EL (cell line): ENCODE data around the gene TRIO.

ENCODE experiments used
- DNase-seq: peaks from one replicate; pipeline ENCODE4 v3.0.0-alpha.2; 2016

TRIO gene

GRCh38 chr5:14148890-14149671, 5.9 kb downstream of the TRIO start:
- no peak for DNase-seq

DNA sequence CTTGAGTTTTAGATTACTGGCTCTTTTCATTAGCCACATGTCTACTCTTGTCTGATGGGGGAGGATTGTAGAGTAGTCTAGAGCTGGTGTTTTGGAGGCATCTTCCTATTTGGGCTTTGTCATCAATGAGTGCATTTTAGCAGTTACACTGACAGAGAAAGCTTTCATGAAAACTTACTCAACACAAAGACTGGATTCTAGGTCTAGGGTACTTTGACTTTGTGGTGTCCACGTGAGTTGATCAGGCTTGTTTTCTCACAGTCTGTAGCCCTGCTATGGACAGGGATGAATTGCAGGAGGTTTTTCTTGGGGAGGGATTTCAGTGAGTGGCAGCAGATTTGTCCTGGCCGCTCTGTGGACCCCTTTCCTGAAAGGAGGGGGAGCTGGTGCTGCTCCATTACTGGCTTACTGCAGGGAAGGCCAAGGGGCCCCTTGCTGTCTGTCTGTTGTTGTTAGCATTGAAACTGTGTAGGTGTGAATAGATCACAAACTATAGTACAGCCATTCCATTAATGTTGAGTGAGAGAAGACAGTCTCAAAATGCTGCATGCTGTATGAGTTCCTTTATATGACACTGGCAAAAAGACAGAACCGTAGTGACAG, 6.6 kb downstream of the TRIO start:
- no peak for DNase-seq

DNA sequence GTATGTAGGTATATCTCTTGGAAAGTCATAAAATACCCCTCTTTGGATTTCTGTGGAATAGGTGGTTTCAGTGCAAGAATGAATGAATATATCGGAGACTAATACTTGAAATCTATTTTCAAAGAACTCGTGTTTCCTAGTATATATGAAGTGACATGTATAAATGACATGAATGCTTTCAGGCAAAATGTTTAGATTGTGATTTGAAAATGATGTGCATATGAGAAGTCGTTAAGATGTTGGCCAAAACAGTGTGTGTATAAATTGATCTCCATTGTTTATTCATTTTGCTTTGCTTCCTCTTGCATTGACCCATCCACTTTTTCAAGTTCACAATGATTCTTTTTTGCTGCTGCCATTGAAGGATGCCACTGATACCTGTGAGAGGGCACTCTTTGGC, 8.3 kb downstream of the TRIO start:
- DNase-seq, result no peak

DNA sequence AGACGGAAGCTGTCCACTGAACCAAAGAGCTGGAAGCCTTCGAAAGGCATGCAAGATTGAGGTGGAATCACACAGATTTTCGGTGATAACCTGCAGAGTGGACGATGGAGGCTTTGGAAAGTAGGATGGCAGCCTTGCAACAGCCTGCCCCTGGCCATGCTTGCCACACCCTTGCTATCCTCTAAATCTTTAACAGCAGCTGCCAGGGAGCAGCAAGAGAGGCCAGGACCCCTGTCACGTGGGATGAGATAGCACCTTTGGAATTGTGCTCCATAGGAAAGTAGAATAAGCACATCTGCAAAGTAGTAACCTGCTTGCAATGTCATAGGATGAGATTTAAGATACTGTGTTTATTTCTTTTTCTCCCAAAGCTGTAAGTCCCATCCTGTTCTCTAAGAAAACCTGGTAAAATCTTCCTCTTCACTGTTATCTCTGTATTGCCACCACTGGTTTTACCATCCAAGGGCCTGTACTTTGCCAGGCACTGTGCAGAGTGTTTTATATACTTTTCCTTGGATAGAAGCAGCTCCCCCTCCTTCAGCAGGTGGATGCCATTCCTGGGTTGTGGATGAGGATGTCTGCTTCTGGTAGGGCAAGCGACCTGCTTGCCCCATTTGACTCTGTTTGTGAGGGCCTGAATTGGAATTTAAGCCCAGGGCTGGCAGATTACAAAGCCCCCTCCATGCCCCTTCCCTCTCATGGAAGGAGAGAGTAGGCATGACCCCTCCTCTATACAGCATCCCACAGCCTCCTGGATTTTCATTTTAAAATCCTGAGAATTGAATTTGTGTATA, 10.1 kb downstream of the TRIO start:
- DNase-seq, result no peak

DNA sequence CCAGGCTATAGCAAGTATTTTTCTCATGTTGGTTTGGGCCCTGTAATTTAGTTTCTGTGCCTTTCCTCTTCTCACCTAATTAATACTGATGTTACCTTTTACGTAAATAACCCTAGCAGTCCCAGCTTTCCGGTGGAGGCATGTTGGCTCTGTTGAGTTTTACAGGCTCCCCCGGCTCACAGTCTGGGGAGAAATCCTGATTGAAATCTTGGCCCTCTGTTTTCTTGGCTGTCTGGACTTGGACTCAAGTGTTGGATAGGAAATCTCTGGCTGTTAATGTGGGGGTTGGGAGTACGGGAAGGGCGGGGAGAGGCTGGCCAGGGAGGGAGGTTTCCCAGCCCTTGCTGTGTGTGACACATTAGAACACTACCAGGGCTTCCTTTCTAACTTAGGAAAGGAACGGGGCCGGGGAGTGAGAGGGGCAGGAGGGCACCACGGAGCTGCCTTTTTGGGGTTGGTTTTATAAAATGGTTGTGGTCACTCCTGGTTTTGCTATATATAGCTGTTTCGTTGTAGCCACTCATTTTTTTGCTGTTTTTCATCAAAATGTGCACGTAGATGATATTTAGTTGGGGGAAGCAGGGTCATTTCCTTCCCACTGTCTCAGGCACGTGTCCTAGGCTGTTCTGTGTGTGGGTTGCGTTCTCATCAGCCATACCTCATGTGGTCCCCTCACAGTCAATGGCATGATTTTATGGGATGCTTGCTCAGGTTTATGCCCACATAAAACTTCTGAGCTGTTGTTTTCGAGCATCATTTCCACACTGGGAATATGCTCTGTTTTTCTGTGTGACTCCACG, 11.0 kb downstream of the TRIO start:
- peak; percentile 90 for DNase-seq

DNA sequence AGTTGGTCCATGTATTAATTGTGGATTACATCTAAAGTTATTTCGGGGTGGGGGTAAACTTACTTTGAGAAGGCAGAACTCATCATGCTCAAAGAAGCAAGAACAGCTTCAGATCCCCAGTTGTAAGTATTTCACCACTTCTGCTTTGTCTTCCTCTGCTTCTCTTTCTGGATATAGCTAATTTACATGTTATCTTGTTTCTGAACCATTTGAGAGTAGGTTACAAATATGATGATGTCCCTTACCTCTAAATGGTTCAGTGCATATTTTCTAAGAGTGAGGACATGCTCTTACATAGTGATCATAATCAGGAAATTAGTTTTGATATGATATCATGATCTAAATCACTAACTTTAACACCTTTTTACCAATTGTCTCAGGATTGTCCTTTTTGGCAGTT, 11.9 kb downstream of the TRIO start:
- no peak for DNase-seq

DNA sequence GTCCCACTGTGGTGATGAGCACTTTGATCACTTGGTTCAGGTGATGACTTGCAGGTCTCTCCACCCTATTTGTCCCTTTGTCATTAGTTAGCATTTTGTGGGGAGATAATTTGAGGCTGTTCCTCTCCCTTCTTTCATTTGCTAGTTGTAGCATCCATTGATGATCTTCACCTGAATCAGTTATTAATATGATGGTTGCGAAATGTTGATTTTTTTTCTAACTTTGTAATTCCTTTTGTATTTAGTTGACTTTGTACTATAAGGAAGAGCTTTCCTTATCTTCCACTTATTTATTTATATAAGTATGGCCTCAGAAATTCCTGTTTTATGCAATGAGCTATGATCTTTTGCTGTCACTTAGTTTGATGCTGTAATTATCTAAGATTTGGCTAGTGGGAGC, 12.6 kb downstream of the TRIO start:
- DNase-seq, result no peak

GRCh38 chr5:14156290-14156649, 13.1 kb downstream of the TRIO start:
- DNase-seq, result no peak

- peak; percentile 98 for DNase-seq
Observed at GRCh38 chr5:14156650-14157492, 13.7 kb downstream of the TRIO start.

- no peak for DNase-seq
Observed at GRCh38 chr5:14157493-14157782, 14.3 kb downstream of the TRIO start.

DNA sequence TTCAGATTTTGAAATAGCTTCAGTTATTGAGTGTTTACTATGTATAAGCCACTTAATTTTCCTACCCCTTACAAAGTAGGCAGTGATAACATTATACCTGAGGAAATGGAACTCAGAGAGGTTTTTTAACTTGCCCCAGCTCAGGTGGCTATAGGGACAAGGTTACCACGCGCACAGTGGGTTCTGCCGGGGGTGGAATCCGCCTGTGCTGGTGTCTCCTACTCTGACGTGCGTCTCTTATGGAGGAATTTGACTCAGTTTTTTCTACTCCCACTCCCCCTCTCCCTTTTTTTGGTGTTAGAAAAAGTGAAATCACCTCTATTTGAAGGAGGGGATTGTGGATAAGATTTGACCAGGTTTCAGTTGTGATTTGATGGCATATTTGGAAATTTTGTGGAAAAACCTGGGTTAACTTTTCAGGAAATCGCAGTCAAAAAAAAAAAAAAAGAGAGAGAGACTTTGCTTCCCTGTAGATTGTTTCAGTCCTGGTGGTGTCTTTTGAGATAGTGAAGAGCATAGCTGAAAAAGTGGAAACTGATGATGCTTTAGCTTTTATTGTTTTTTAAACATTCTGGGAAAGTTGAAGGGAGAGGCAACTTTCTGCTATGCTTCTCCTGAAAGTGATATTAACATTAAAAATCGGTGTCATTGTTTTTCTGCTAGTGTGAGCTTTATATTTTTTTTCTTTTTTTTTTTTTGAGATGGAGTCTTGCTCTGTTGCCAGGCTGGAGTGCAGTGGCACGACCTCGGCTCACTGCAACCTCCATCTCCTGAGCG, 15.9 kb downstream of the TRIO start:
- DNase-seq, result no peak

- no peak for DNase-seq
Observed at GRCh38 chr5:14161825-14162556, 18.8 kb downstream of the TRIO start.

DNA sequence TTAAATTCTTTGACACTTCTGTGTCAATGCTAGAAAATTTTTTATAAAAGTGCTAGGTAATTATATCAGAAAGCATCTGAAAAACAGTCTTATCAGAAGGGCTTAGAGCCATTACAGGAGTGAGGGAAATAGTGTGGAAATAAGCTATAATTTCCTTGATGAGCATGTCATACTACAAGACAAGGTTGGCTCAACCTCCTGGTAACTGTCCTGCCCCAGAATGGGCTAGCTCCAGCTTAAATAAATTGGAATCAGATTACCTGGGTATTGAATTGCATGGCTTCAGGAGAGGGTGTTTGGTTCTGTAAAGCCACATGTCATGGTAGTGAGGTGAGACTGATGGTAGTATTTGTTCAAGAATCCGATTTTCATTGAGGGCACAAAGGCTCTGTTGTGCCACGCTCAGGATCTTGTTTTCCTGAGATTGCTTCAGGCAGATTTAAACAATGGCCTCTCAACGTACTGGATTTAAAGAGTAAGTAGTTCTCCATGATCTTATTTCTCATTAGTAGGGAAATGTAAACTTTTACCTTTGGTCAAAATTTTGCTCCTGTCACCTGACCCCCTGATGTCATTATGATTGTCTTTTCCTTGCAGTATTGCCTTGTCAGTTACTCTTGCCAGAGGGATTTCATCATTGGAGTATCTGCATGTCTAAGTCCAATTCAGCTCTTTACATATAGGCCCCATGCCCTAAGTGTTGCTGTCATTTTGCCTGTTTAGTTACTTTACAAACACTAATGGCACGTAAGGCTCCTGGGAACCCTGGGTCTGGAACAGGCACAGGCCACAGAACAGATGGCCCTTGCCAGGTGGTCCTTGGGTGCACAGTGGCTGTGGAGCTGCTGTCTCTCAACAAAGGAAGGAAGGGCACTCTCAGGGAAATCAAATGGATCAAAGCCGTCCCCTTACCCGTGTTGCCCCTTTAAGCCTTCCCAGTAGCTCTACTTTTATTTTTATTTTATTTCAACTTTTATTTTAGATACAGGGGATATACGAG, 21.3 kb downstream of the TRIO start:
- DNase-seq, result no peak

- peak; percentile 90 for DNase-seq
Observed at GRCh38 chr5:14165375-14166106, 22.4 kb downstream of the TRIO start.

DNA sequence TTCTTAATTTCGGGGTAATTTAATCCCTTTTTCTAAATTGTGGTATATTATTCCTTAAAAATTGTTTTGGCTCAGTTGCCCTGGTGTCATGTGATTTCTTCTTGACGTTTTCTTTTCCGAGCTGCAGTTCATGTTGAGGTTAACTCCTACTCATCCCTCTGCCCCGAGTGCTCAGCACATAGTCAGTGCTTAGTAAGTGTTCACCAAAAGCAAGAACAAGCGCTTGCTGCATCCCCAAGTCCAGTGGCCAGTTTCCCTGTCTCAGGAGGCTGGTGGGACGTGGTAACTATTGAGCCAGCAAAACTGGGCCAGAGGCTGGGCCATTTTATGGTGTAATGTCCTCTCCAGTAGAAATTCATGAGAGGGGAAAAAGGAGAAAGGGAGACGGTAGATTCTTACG, 23.3 kb downstream of the TRIO start:
- DNase-seq, result no peak

DNA sequence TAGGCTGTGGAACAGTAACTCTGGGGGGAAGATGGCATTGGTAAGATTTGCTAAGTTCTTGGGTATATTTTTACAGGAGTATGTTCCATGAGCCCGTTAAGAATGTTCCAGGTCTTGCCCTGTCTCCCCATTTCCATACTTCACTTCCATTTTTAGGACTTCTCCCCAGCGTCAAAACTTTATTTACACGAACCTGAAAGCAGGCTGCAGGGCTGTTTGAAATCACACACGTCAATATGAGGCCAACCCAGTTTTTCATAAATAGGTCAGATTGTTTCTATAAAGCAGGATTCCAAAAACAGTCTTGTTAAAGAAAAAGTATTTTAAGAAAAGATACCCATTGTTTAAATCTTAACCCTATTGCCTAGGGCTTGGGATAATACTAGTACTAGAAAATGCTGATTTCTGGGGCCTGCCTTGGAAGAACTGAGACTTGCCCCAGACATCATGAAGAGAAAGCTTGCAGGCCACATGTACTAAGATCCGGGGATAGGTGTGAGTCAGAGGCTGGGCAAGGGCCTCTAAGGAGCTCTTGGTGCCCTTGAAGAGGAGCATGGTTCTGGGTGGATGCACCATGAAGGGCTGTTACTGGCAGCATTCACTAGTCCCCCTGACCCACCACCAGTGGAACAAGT, 24.2 kb downstream of the TRIO start:
- DNase-seq, result peak; percentile 78

GRCh38 chr5:14168144-14168792, 25.1 kb downstream of the TRIO start:
- peak; percentile 50 for DNase-seq

DNA sequence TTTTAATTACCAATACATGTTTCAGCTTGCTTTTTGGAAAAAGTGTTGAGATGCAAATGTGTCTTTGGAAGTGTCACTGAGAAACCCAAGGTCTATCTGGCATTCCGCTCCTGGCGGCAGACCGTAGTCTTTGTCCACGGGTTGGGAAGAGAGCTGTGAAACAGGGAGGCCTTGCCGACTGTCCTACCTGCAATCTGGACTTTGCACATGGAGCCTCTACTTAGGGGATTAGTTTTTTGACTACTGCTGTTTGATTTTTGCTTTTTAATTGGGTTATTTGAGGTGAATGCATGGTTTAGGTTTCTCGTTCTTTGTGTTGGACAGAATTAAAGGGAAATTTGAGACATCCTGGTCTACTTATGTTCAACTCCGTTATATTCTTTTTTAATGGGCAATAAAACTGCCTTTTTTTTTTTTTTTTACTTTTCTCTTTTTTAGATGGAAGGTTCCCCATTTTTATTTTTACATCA, 25.7 kb downstream of the TRIO start:
- DNase-seq, result no peak
